Skeletal muscle cell (primary cell): ENCODE results near the gene ACKR4.
"Not testable (repeated sequence)": the region's sequence is repeated elsewhere in the genome, so short reads cannot be mapped to it uniquely, and the experiment has no call there.

Experiments used
- DNase-seq: peaks from one replicate; pipeline ENCODE4 v3.0.0-alpha.2; 2010; ENCODE audit warnings: low read depth
- H3K4me3 ChIP-seq: 2 replicates; pipeline ENCODE4 v1.5.1; 2011; ENCODE audit warnings: low read depth, mild to moderate bottlenecking, control low read depth, low read length, moderate library complexity

The ACKR4 gene

GRCh38 chr3:132593241-132593946, 3.7 kb upstream of the ACKR4 start:
- no peak overlapping the region for H3K4me3 ChIP-seq
- DNase-seq = no peak

- peak; percentile 48 for DNase-seq
- no peak overlapping the region for H3K4me3 ChIP-seq
Observed at GRCh38 chr3:132593947-132594323, 3.1 kb upstream of the ACKR4 start.

- DNase-seq = no peak
- no peak overlapping the region for H3K4me3 ChIP-seq
Observed at GRCh38 chr3:132594498-132594897, 2.6 kb upstream of the ACKR4 start.

GRCh38 chr3:132595014-132595413, 2.1 kb upstream of the ACKR4 start:
- H3K4me3 ChIP-seq = no peak overlapping the region
- peak; percentile 48 for DNase-seq

- H3K4me3 ChIP-seq = no peak overlapping the region
- DNase-seq = no peak
Observed at GRCh38 chr3:132596326-132596725, 744 bp upstream of the ACKR4 start.

GRCh38 chr3:132597660-132598059, 590 bp downstream of the ACKR4 start:
- no peak for DNase-seq
- H3K4me3 ChIP-seq = no peak overlapping the region

GRCh38 chr3:132598181-132598580, 1.1 kb downstream of the ACKR4 start:
- H3K4me3 ChIP-seq = no peak overlapping the region
- DNase-seq = no peak

GRCh38 chr3:132600614-132601013, 3.5 kb downstream of the ACKR4 start:
- not testable (repeated sequence) for H3K4me3 ChIP-seq, DNase-seq

- no peak for DNase-seq
- no peak overlapping the region for H3K4me3 ChIP-seq
Observed at GRCh38 chr3:132605374-132605792, 8.3 kb downstream of the ACKR4 start.

- no peak overlapping the region for H3K4me3 ChIP-seq
- no peak for DNase-seq
Observed at GRCh38 chr3:132606085-132606484, 9.0 kb downstream of the ACKR4 start.

- not testable (repeated sequence) for DNase-seq, H3K4me3 ChIP-seq
Observed at GRCh38 chr3:132606620-132607019, 9.6 kb downstream of the ACKR4 start.

GRCh38 chr3:132615301-132615700, 18.2 kb downstream of the ACKR4 start:
- not testable (repeated sequence) for H3K4me3 ChIP-seq, DNase-seq

- DNase-seq = no peak
- no peak overlapping the region for H3K4me3 ChIP-seq
Observed at GRCh38 chr3:132615881-132616280, 18.8 kb downstream of the ACKR4 start.

- DNase-seq = no peak
- H3K4me3 ChIP-seq = no peak overlapping the region
Observed at GRCh38 chr3:132616780-132617179, 19.7 kb downstream of the ACKR4 start.

GRCh38 chr3:132622148-132622547, 25.1 kb downstream of the ACKR4 start:
- DNase-seq = no peak
- no peak overlapping the region for H3K4me3 ChIP-seq

- H3K4me3 ChIP-seq = no peak overlapping the region
Observed at GRCh38 chr3:132622761-132623160, 25.7 kb downstream of the ACKR4 start.

GRCh38 chr3:132623646-132624045, 26.6 kb downstream of the ACKR4 start:
- DNase-seq = no peak
- H3K4me3 ChIP-seq = no peak overlapping the region

More at GRCh38 chr3:132622761-132623160, 25.7 kb downstream of the ACKR4 start:
- DNase-seq = no peak

- H3K4me3 ChIP-seq = no peak overlapping the region
- DNase-seq = no peak
Observed at GRCh38 chr3:132624790-132625189, 27.7 kb downstream of the ACKR4 start.

GRCh38 chr3:132625613-132626012, 28.5 kb downstream of the ACKR4 start:
- DNase-seq = no peak
- no peak overlapping the region for H3K4me3 ChIP-seq

GRCh38 chr3:132626955-132627354, 29.9 kb downstream of the ACKR4 start:
- no peak for DNase-seq
- H3K4me3 ChIP-seq = no peak overlapping the region

- no peak for DNase-seq
- no peak overlapping the region for H3K4me3 ChIP-seq
Observed at GRCh38 chr3:132628157-132628556, 31.1 kb downstream of the ACKR4 start.

GRCh38 chr3:132629928-132630327, 32.9 kb downstream of the ACKR4 start:
- DNase-seq = no peak
- H3K4me3 ChIP-seq = no peak overlapping the region
